HG02870 (cell line): ENCODE results near the gene UGT1A8.

Source experiments
- ATAC-seq: cut with Tn5 transposase; IDR thresholded peaks from one replicate; pipeline ENCODE4 v1.9.1; 2021; ENCODE audit warnings: mild to moderate bottlenecking, moderate library complexity; ENCODE audit not compliant: unreplicated experiment

The UGT1A8 gene

DNA sequence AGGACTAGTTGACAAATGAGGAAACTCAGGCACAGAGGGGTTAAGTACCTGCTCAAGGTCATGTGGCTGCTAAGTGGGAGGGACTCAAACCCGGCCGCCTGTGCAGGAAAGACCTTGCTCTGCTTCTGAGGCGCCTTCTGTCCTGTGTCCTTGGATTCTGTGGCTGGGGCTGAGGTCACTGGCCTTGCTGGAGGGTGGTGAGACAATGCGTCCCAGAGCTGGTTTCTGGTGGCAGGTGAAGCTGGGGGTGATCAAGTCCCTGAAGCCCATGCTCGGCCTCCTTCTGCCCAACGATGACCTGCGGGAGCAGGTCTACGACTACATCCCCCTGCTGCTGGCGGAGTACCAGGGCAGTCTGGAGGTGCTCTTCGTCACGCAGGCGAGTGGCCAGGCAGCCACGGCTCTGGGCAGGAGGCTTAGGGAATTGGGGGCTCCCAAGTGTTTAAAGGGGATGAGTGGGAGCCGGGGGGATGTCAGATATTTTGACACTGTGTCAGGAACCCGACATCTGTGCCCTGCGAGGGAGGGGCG, 176.8 kb downstream of the UGT1A8 start:
- ATAC-seq, result no peak

DNA sequence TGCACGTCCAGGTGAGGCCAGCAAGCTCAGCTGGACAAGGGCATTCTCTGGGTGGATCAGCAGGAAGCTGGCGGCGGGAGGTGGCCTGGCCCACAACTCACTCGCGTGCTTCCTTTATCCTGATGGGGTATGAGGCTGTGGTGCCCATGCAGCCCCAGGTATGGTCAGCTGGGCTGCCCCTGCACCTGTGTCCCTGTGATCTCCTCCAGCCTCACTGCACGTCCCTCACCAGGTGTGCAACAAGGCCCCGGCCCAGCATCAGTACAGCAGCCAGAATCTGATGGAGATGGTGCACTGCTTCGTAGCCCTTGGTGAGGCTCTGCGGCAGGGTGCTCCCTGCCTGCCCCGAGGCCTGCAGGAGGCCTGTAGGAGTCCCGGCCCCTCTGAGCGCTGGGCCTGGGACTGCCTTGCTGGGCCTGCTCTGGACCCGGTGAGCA, 178.3 kb downstream of the UGT1A8 start:
- ATAC-seq, result no peak

DNA sequence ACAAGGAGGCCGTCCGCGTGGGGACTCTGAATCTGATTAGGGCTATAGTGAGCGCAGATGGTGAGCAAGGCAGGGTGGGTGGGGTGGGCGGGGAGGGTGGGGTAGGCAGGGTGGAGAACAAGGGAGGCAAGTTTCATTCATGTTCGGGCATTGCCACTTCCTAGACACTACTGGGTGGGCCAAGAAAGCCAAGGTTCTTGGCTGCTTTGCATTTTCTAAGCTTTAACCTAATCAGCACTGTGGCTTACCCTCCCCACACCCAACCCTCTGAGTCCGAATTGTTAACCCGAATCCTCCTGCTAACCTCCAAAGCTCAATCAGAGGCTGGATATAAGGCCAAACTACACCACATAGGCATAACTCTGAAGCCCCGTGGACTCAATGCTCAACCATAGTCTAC, 178.8 kb downstream of the UGT1A8 start:
- ATAC-seq, result no peak

DNA sequence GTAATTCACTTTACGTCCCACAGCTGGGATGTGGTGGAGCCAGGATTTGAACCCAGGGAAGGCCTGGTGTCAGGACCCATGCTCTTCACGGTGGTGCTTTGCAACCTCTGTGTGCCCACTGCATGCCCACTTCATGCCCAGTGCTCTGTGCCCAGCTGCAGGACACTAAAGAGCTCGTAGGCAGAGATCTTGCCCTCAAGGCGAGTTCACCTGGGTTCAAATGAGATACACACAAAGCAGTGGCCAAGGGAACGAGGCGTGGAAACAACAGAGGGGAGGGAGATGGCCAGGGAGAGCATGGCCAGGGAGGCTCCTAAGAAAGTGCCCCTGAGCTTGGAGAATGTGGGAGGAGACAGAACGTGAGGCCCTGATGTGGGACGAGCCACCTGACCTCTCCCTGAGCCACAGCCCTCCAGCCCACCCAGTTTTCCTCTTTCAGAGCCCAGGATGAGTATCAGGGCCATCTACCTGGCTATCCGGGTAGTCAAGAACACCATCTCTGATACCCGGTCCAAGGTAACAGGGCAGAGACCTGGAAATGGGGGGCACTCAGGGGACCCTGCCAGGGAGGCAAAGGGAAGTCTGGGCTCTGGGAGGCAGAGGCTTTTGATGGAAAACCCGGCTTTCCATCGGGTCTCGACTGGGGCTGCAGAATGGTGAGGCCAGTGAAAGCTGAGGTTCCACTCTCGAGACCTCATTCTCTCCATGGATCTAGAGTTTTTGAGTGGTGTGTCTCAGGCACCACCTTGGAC, 181.1 kb downstream of the UGT1A8 start:
- no peak for ATAC-seq

DNA sequence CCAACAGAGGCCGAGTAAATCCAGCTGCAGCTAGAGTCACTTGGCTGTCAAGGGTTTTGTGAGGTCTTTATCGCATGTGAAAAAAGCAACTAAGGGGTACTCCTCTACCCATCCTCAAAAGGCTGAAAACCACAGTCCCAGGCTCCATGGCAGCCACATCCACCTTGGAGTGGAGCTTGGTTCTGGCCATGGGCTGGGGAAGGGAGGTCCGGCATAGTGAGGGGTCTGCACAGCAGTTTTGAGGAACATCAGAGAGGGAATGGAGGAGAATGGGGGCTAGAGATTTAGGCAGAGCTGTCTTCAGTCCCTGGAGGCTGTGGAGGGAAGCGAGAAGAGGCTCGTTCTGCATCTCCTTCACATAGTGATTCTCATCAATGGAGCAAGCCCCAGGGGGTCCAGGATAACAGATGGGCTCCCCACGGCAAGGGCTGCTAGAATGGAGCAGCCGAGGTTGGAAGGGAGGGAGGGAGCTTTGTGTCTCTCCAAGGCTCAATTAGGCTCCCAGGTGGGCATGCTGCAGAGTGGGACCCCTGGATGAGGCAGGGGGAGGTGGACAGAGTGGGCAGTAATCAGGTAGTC, 181.7 kb downstream of the UGT1A8 start:
- ATAC-seq, result no peak

DNA sequence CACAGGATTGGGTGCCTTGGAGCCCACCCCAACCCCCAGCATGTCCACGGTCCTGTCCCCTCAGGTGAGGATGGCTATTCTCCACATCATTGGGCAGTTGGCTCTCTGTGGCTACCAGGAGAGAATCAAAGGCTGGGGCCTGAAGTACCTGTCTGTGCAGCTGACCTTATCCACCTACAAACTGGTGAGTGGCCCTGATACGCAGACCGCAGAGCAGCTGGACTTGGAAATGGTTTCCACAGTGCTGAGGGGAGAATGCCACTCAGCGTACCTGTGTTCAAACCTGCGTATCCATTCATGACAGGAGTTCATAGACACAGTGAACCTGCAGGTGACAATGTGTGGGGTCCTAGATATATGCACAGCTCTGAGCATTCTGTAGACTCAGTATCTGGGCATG, 182.3 kb downstream of the UGT1A8 start:
- no peak for ATAC-seq

DNA sequence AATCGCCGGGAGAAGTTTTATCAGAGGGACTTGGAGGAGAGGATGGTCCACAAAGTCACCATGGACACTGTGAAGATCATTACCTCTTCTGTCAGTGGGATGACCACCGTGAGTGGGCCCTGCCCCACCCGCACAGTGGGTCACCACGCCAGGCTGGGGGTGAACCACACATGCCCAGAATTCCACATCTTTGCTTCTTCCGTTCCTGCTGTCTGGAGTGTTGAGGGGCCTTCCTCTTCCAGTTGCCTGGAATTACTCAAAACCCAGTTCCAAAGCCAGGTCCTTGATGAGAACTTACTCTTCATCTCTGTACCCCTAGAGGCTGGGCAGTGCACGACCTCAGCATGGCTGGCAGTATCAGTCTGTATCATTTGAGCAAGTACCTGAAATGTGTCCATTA, 182.8 kb downstream of the UGT1A8 start:
- no peak for ATAC-seq

DNA sequence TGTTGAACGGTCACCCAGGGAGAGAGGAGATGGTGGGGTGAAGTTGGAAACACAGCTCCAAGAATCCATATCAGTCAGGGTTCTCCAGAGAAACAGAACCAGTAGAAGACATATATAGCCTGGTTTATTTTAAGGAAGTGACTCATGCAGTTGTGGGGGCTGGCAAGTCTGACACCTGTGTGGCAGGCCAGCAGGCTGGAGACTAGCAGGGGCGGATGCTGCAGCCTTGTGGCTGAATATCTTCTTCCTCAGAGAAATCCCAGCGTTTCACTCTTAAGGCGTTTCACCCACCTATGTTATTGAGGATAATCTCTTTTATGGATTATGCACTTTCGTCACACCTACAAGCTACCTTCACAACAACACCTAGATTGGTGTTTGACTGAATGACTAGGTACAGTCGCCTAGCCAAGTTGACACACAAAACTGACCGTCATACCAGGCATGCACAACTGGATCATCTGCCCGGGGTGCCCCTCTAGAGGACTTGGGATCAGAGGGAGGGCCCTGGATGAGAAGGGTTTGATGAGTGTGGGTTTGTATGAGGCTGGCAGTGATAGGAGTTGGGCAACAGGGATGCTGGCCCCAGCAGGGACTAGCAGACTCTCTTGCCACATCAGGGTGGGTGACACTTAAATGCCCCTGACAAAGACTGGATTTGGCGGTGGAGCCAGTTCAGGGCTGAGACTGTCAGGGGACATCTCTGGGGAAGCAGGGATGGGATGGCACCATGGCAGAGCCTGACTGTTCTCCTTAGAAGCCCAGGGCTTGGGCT, 184.1 kb downstream of the UGT1A8 start:
- no peak for ATAC-seq

DNA sequence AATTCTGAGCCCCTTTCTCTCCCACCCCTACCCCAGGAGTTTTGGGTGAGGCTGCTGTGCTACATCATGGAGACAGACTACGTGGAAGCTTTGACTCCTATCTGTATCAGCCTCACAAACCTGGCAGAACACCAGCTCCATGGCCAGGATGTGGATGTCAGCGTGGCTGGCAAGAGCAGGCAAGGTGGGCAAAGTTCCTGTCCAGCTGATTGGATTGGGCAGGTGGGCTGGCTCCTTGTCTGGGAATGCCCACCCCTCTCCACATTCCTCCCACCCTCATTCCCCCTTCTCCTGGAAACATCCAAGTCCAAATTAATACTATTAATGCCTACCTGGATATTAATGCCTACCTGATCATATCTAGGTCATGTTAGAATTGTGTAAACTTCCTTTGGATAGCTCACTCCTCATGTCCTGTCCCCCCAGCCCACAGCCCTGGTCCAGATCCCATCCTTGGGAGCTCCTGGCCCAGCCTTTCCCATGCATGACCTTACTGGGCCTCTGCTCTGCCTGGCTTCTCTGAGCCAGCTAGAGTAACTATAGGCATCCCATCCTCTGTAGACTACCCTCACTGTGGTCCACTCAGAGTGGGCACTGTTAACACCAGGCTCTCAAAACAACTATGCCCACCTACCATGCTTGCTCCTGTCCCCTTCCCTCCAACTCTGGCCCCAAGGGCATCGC, 184.8 kb downstream of the UGT1A8 start:
- ATAC-seq, result no peak

DNA sequence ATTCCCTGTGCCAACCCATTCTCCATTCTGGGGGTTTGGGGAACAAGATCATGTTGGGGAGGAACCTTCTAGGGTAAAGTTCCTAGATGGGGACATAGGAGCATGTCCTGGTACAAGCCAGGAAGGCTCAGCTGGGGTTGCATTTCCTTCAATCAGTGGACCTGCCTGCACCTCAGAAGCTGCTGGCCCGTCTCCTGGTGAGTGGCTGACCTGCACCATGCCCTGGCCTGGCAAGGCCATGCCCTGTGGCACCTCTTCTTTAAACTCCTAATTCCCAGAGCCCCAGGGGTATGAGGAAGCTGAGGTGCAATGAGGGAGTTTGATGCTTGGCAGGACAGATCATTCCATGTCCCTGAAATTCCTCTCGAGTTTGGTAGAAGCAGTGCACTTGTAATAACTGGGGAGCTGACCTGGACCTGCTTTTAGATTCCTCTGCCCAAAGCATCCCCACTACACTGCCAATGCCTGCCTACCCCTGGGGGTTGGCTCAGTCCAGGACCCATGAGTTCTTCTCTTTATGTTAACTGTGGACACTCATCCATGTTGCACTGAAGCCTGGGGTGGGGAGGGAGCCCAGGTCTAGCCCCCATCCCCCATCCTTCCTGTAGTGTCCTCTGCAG, 186.0 kb downstream of the UGT1A8 start:
- no peak for ATAC-seq

DNA sequence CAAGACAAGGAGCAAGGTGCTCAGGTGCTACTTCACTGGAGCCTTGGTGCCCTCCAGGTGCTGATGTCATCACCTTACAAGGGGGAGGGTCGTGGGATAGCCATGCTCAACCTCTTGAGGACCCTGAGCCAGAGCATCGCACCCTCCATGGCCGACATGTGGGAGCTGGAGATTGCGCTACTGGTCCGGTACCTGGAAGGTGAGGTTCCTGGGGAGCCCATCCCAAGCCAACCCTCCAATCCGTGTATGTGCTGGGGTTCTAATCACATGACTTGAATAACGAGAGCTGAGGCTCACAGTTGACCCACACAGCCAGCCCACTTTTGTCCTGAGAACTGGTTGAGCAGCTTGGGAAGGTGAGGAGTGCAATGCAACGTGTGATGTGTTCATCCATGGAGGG, 186.6 kb downstream of the UGT1A8 start:
- no peak for ATAC-seq

DNA sequence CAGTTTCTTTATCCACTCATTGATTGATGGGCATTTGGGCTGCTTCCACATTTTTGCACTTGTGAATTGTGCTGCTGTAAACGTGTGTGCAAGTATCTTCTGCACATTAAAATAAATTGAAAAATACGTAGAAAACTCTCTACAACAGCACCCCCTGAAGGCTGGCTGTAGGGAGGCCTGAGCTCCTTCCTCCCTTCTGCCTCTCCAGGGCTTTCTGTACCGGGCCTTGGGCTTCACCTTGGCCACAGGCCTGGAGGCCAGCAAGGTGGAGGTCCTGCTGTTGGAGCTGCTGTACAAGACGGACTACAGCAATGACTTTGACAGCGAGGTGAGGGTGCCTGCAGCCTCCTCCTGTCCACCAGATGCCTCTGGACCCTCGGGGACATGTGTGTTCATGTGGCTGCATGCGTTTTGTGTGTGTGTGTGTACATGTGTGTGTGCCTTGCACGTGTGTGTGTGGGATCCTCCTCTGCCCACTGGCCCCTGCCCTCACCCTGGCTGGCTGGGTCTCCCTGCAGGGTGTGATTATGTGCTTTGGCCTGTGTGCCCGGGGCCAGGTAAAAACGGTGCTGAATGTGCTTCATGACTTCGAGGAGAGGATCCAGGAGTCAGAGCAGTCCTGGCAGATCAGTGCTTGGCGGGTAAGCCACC, 189.9 kb downstream of the UGT1A8 start:
- ATAC-seq, result no peak

DNA sequence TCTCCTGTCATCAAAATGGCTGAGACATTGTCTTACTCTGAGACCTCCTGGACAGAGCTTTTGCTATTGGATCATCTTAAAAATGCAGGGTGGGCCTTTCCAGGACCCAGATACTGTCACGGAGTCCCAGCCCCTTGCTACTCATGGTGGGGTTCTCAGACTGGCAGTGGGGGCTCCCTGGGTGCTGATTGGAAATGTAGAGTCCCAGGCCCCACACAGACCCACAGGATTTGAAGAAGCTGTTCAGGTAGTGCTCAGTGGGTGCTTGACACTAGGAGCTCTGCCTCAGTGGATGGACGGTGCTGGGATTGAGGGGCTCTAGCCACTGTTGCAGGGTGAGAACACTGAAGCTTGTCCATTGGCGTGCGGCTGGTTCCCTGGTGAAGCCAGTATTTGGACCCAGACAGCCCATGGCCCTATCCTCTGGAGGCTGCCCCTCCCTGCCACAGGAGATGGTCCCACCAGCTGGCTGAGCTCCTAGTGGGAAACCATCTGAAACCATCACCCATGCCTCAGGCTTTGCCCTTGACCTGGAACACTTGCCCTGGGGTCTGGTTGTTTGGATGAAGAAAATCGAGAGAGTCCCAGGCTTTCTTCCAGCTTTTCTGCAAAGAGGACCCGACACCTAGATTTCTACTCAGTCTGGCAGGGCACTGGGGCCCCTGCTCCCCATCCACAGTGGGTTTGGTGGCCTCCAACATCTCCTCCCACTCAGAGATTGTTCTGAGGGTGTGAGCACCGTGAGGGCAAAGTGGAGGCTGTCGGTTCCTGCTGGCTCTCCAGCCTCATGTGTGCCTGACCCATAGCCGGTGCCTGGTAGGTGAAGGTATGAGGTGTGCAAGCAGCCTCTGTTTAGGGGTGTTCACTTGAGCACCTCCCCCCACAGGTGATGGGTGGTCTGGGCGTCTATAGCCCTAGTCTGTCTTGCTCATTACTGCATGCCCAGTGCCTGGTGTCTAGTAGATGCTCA, 190.8 kb downstream of the UGT1A8 start:
- ATAC-seq, result no peak

DNA sequence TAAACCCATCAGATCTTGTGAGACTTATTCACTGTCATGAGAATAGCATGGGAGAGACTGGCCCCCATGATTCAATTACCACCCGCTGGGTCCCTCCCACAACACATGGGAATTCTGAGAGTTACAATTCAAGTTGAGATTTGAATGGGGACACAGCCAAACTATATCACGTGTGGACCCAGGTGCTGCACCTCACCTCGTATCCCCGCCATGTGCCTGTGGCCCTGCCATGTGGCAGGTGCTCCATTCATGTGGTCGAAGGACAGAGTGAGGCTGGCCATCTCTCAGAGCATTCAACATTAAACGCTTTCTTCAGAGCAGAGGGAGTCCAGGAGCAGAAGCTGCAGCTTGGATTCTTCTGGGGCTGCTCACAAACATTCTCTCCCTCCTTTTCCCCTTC, 193.0 kb downstream of the UGT1A8 start:
- ATAC-seq, result no peak

DNA sequence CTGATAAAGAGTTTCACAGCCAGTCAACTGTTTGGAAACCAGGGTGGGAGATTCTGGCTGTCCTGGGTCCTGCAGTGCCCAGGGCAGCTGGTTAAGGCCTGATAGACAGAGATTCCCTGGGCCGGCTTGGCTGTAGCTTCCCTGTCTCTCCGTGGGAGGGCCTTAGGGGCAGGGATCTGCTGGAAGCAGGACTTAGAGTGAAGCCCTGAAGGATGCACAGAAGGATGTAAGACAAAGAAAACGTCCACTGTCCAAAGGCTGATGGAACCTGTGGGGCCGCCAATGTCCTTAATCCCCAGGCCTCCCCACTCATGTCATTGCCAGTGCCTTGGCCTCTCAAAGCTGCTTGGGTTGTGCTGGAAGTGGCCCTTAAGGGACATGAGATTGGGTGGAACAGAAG, 193.7 kb downstream of the UGT1A8 start:
- no peak for ATAC-seq

DNA sequence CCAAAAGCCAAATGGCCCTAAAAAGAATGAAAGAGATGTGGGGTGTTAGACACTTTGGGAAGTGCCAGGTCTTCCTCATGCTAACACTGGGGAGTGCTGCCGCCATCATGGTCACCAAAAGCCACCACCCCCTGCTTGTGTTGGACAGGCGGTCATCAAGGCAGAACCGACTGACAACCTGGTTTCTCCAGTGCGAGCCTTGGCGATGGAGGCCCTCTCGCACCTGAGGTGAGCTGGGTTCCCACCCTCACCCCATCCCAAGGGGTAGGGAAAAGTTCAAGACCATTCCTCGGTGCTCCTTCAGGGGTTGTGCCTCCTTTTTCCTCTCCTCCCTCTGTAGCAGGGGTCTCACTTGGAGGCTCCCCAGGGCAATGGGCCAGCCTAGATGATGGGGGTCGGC, 194.3 kb downstream of the UGT1A8 start:
- no peak for ATAC-seq

DNA sequence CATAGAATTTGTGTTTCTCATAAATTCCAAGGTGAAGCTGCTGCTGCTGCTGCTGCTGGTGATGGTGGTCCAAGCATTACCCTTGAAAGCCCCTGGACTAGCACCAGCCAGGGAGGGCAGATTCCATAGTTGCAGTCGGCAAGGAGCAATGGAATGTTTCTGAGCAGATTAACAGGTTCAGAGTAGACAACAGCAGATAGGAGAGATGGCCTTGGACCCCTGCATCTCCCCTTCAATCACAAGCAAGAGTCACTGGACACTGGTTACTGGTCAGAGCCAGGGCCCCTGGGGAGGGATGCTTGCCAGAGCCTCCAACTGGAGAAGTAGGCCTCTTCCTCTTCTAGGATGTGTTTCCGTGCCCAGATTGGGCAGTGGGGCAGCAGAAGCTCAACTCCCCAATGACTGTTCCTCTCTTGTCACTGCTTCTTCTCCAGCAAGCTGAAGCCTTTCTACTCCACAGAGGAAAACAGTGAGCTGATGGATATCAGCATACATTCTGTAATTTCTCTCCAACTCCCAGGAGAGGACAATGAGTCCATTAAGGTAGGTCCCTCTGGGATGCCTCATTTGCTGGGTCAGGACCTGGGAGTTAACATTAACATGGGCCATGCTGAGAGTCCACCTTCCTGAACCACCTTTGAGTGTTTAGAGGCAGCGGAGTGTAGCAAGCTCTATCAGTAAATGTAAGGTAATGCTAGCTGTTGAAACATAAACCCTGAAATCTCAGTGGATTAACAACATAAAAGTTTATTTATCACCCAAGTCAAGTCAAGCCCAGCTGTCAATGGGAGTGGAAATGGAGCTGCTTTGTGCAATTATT, 196.0 kb downstream of the UGT1A8 start:
- no peak for ATAC-seq
